GOT3 (cell line): Measurements from ENCODE around the gene HPSE2.
"Not testable (repeated sequence)": the region's sequence is repeated elsewhere in the genome, so short reads cannot be mapped to it uniquely, and the experiment has no call there.

Experiments
- DNase-seq: peaks from one replicate; lab custom pipeline; 2025; ENCODE audit warnings: mixed read lengths; lab: John Stamatoyannopoulos, UW

Gene HPSE2

GRCh38 chr10:99235658-99236626, at the start of gene HPSE2:
TSS of gene HPSE2 (minus strand) at chr10:99235852.
- DNase-seq = no peak

- DNase-seq = no peak
These were observed 44.8 kb upstream of the HPSE2 start for GRCh38 chr10:99280472-99280871.

- no peak for DNase-seq
These were observed 44.0 kb upstream of the HPSE2 start for GRCh38 chr10:99279626-99280111.

- DNase-seq = no peak
These were observed 41.3 kb upstream of the HPSE2 start for GRCh38 chr10:99276848-99277486.

GRCh38 chr10:99266383-99266782, 30.7 kb upstream of the HPSE2 start:
- DNase-seq = no peak

- DNase-seq = no peak
These were observed 13.2 kb upstream of the HPSE2 start for GRCh38 chr10:99248824-99249223.

- DNase-seq = not testable (repeated sequence)
These were observed 12.2 kb upstream of the HPSE2 start for GRCh38 chr10:99247893-99248292.

GRCh38 chr10:99236627-99237309, 1.1 kb upstream of the HPSE2 start:
- no peak for DNase-seq

GRCh38 chr10:99234791-99235657, 628 bp downstream of the HPSE2 start:
- DNase-seq = no peak

- no peak for DNase-seq
These were observed 1.4 kb downstream of the HPSE2 start for GRCh38 chr10:99234041-99234790.

GRCh38 chr10:99233689-99234037, 2.0 kb downstream of the HPSE2 start:
- no peak for DNase-seq

- no peak for DNase-seq
These were observed 2.5 kb downstream of the HPSE2 start for GRCh38 chr10:99233000-99233688.

- DNase-seq = no peak
These were observed 3.2 kb downstream of the HPSE2 start for GRCh38 chr10:99232360-99232999.

- no peak for DNase-seq
These were observed 10.9 kb downstream of the HPSE2 start for GRCh38 chr10:99224766-99225165.

- no peak for DNase-seq
These were observed 28.3 kb downstream of the HPSE2 start for GRCh38 chr10:99207340-99207739.

GRCh38 chr10:99203310-99203709, 32.3 kb downstream of the HPSE2 start:
- no peak for DNase-seq

- DNase-seq = no peak
These were observed 62.7 kb downstream of the HPSE2 start for GRCh38 chr10:99172950-99173349.

GRCh38 chr10:99172128-99172738, 63.4 kb downstream of the HPSE2 start:
- no peak for DNase-seq

- no peak for DNase-seq
These were observed 65.5 kb downstream of the HPSE2 start for GRCh38 chr10:99170116-99170675.
